Breast epithelium (tissue), 4 donors: ENCODE data around the gene CEP120. TPM values are rescaled to one million over a fixed set of nuclear protein-coding genes. Genes with fewer than 3 reads are reported as not detected.
A peak's percentile ranks its signal among the peaks of the same experiment; 100 is the strongest.
"Not testable (repeated sequence)": the region's sequence is repeated elsewhere in the genome, so short reads cannot be mapped to it uniquely, and the experiment has no call there.

Experiments used
- DNase-seq, 2 donors: peaks; one replicate each; pipeline ENCODE4 v3.0.0-alpha.2; 2019; ENCODE audit warnings: low spot score in 2 of 2
- H3K27ac ChIP-seq, 2 donors: fragments of 200-600 bp; sonication (generic) in 1 of 2; one replicate each; pipeline ENCODE4 v1.5.1; 2016 to 2019; ENCODE audit warnings: mild to moderate bottlenecking in 1 of 2
- H3K27me3 ChIP-seq, 2 donors: fragments of 200-600 bp; sonication (generic) in 1 of 2; one replicate each; pipeline versions ENCODE4 v1.5.1 to v1.6.0; 2017 to 2019; ENCODE audit warnings: control low read depth in 1 of 2, mild to moderate bottlenecking in 1 of 2
- H3K36me3 ChIP-seq: fragments of 200-600 bp; one replicate; pipeline ENCODE4 v1.5.1; 2019
- H3K4me1 ChIP-seq, 2 donors: fragments of 200-600 bp; sonication (generic); one replicate each; pipeline ENCODE4 v1.5.1; 2016 to 2019; ENCODE audit warnings: control low read depth in 1 of 2
- H3K4me3 ChIP-seq, 3 donors: fragments of 200-600 bp; sonication (generic); 1 replicate in 2 of 3; 2 replicates in 1 of 3; pipeline ENCODE4 v1.5.1; 2016 to 2019; ENCODE audit warnings: mild to moderate bottlenecking in 3 of 3, moderate library complexity in 2 of 3
- H3K9me3 ChIP-seq, 2 donors: fragments of 200-600 bp; sonication (generic) in 1 of 2; one replicate each; pipeline ENCODE4 v1.5.1; 2016 to 2019; ENCODE audit warnings: control low read depth in 1 of 2
- POLR2A ChIP-seq: fragments of 450-650 bp; IDR thresholded peaks from one replicate; pipeline ENCODE4 v1.6.1; 2016; ENCODE audit warnings: antibody characterized with exemption, mild to moderate bottlenecking, moderate library complexity
- POLR2AphosphoS5 ChIP-seq, 3 donors: sonication (generic); formaldehyde crosslinking; IDR thresholded peaks; one replicate each; pipeline ENCODE4 v1.6.1; 2017; ENCODE audit warnings: antibody characterized with exemption in 3 of 3
- intact Hi-C: fragments of 100-400 bp; cut with DNase I; formaldehyde crosslinking; loops from one replicate; pipeline ENCODE4 v1.15.1; 2023; ENCODE audit warnings: low total_unique reads
- total RNA-seq, 3 donors: library from RNA; depleted of rRNA; stranded (reverse); fragments of >200 nt; gene quantifications; one replicate each; pipeline ENCODE4 v1.1.0, GENCODE V29; 2016
- TF ChIP-seq, protein P1 (sequence below), 3 donors: fragments of 450-650 bp; IDR thresholded peaks; one replicate each; pipeline ENCODE4 v1.5.1; 2016 to 2017; ENCODE audit warnings: antibody characterized with exemption in 3 of 3, mild to moderate bottlenecking in 3 of 3, moderate library complexity in 3 of 3

Gene CEP120
- total RNA-seq, 3 donors from 2014 or later: 18.7 to 30.7 (median 23.3) TPM

DNA sequence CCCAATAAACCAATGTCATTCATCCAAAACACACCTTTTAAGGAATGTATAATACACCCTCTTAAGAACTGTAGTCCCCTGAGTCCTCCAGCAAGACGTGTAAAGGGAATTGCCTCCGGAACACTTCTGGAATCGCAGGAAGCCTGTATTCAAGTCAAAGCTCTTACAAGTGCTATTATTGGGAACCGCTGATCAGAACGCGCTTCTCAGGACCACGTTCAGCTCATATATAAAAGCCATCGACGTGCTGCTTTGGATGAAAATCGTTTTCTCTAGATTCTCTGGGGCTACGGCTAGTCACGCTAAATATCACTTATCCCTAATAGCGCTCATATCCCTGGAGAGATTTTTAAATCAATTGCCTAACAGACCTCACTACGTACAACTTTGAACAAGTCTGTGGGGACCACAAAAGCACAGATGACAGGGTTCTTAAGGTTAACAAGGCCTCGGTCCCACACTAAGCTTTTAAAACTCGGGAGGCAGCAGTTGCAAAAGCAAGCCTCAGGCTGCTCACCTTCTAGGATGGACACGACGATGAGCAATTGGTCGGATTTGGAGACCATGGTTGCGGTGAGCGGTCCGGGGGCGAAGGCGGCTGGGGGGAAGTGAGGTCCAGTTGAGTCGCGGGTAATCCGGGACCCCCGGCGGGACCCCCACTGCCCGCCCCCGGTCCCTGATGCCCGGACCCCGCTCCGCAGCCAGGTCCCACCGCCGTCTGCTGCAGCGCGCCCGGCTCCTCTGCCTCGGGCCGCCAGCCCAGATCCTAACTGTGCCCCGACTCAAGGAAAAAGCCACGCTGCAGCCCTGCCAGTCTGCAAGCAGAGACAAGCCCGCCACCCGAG lies 548 bp downstream of the CEP120 start:
- intact Hi-C loops: no loop called here
- Histone ChIP-seq H3K9me3 (no peaks in the 10 kb centered on the region), H3K27me3 (no peaks in the 10 kb centered on the region), H3K4me1 (peaks cover 0 to 13% of the 10 kb centered on the region in 2 donors), H3K36me3 (no peaks in the 10 kb centered on the region), H3K27ac (peak overlapping the region; percentile 87 to 90), H3K4me3 (peak overlapping the region; percentile 69 to 94 (median 87))
- DNase-seq: no peak
- no peak for TF ChIP-seq POLR2AphosphoS5 (IDR thresholded peaks at IDR 0.05)
- TF ChIP-seq POLR2A: no peak
- TF ChIP-seq, protein P1, sequence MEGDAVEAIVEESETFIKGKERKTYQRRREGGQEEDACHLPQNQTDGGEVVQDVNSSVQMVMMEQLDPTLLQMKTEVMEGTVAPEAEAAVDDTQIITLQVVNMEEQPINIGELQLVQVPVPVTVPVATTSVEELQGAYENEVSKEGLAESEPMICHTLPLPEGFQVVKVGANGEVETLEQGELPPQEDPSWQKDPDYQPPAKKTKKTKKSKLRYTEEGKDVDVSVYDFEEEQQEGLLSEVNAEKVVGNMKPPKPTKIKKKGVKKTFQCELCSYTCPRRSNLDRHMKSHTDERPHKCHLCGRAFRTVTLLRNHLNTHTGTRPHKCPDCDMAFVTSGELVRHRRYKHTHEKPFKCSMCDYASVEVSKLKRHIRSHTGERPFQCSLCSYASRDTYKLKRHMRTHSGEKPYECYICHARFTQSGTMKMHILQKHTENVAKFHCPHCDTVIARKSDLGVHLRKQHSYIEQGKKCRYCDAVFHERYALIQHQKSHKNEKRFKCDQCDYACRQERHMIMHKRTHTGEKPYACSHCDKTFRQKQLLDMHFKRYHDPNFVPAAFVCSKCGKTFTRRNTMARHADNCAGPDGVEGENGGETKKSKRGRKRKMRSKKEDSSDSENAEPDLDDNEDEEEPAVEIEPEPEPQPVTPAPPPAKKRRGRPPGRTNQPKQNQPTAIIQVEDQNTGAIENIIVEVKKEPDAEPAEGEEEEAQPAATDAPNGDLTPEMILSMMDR (IDR thresholded peaks at IDR 0.05): no peak

DNA sequence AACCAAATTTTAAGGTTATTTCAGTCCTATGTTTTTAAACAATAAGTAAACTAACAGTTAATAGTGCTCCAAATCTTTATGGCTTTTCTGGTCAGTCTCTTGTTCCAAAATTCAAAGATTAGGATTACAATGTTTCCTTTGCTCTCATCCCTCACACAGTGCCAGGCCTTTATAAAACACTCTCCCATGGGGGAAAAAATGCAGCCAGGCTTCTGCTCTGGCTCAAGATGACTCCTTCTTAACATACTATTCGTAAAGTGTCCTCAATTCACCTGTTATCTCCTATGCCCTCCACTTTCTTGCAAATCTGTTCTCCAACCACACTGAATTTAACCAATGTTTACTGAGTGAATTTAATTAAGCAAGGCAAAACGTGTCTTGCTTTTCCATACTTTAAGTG lies 1.4 kb downstream of the CEP120 start:
- DNase-seq: no peak
- Histone ChIP-seq H3K27me3 (no peaks in the 10 kb centered on the region), H3K36me3 (no peaks in the 10 kb centered on the region), H3K4me3 (peak overlapping the region; percentile 69 to 94 (median 87)), H3K9me3 (no peaks in the 10 kb centered on the region), H3K27ac (no peak overlapping the region), H3K4me1 (peaks cover 0 to 13% of the 10 kb centered on the region in 2 donors)
- no peak for TF ChIP-seq POLR2A
- TF ChIP-seq POLR2AphosphoS5 (IDR thresholded peaks at IDR 0.05): no peak
- TF ChIP-seq, protein P1 (IDR thresholded peaks at IDR 0.05): no peak
- intact Hi-C loops: no loop called here

DNA sequence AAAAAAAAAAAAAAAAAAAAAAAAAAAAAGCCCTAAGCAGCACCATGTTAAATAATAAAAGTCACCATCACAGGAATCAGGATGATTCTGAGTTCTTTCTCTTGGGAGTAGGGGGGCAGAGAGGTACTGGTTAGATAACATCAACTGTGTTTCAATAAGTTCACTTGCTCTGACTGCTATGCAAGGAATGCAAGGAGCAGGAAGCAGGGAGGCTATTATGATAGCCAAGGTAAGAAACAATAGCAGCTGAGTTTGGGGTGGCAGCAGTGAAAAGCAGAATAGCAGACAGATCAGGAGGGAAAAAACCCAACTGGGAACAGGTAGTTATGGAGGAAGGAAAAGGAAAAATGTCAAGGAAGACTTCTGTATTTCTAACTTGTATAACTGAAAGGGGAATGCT lies 8.2 kb downstream of the CEP120 start:
- intact Hi-C loops: no loop called here
- H3K27ac ChIP-seq: no peak overlapping the region
- no peaks in the 10 kb centered on the region for H3K9me3 ChIP-seq
- no peaks in the 10 kb centered on the region for H3K27me3 ChIP-seq
- no peaks in the 10 kb centered on the region for H3K36me3 ChIP-seq
- no peaks in the 10 kb centered on the region for H3K4me1 ChIP-seq
- no peak overlapping the region for H3K4me3 ChIP-seq
- no peak for DNase-seq
- TF ChIP-seq, protein P1 (IDR thresholded peaks at IDR 0.05): no peak

DNA sequence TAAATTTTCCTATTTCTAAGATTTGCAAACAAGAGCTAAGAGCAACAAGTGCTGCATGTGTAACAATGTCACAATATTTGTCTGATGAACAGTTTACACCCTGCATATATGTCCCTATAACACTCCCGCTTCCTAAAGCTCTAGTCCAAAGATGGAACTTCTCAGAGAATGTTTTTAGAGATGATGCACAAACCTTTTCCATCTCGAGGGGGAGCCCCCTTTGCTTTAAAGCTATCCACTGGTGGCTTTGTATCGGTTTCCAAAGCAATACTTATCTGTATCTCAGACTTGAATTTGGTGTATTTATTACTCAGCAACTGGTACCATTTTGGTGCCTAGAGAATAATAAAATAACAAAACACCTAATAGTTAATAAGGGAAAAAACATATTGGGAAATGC lies 11.0 kb downstream of the CEP120 start:
- H3K27ac ChIP-seq: no peak overlapping the region
- H3K4me3 ChIP-seq: no peak overlapping the region
- no peaks in the 10 kb centered on the region for H3K9me3 ChIP-seq
- DNase-seq: no peak
- intact Hi-C loops: no loop called here
- TF ChIP-seq, protein P1 (IDR thresholded peaks at IDR 0.05): no peak
- TF ChIP-seq POLR2AphosphoS5 (IDR thresholded peaks at IDR 0.05) (no peak), POLR2A (no peak)
- no peaks in the 10 kb centered on the region for H3K4me1 ChIP-seq
- no peaks in the 10 kb centered on the region for H3K27me3 ChIP-seq
- no peaks in the 10 kb centered on the region for H3K36me3 ChIP-seq

- not testable (repeated sequence) for DNase-seq
These were observed 21.2 kb downstream of the CEP120 start for GRCh38 chr5:123401999-123402398.

More at GRCh38 chr5:123401999-123402398, 21.2 kb downstream of the CEP120 start:
- H3K9me3 ChIP-seq, H3K27me3 ChIP-seq, H3K27ac ChIP-seq, intact Hi-C loops, H3K4me3 ChIP-seq, H3K4me1 ChIP-seq, H3K36me3 ChIP-seq: not testable (repeated sequence)
